ENCODE results near the gene ALDH1A2.

The ALDH1A2 gene

DNA sequence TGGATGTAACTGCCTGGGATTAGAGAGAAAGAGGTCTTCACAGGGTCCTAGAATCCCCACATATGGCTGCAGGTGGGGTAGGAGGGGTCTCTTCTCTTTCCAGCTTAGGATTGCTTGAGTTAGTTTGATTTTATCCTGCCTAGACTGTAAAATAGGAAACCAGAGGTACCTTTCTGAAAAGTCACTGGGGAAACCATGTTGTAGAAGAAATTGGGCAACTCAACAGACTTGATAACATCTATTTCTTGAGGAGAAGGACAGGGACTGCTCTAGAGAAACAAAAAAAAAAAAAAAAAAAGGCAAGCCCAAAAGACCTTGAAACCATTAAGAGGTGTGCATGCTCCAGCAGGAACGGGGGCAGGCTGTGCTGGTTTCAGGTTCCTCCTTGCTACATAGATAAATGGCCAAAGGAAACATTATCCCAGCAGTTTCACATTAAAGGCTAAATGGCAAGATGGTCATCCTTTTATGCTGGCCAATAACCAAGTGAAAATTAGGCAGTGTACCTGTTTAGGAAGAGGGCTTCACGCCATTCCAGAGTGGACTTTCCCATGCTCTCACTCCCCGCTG is 116.1 kb downstream of the ALDH1A2 start:
- DNase-seq (ENCODE audit: low spot score): no peak
- in situ Hi-C loops (cut with MboI; ENCODE audit: low pct_unique_long_range_greater_than_20kb, low sequenced_read_pairs, unreplicated experiment): no loop called here
- TF ChIP-seq CTCF (IDR thresholded peaks at IDR 0.05; ENCODE audit: extremely low read depth, insufficient read depth, missing control alignments): no peak

DNA sequence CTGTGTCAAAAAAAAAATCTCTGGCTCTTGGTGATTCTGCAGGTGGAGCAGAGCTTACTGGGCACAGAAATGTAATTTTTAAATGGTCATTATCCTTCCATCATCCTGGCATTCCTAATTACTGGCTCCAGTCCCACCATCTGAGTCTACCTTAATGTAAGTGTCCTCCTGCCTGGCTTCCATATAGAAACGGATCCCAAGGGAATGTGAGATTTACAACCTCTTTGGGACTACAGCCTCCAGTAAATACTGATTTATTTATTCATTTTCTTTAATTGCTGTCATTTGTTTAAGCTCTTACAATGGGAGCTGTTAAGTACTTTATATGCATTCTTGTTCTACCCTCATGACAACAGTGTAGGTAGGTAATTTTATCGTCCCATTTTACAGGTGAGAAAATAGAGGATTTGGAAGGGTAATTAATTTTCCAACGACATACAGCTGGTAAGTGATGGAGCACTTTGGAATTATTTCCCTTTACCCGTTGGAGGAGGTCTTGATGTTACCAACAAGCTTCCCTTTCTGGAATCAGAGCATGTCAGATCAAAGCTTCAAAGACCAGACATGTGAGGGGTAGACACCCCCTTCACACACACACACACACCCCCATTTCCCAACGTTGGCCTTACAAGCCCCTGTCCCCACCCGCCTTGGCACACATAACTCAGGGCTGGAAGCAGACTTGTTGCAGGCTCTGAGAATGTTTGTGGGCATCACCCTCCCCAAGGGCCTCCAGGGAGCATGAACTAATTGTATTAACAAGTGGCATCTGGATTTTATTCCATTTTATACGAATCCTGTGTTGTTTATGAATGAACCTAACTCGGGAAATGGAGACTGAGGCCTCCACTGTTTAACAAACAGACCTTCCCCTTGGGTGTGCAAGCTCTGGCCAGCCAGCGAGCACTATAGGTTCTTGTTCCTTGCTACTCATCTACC is 116.9 kb downstream of the ALDH1A2 start:
- TF ChIP-seq CTCF (IDR thresholded peaks at IDR 0.05; ENCODE audit: extremely low read depth, insufficient read depth, missing control alignments): no peak
- DNase-seq (ENCODE audit: low spot score): no peak
- in situ Hi-C loops (cut with MboI; ENCODE audit: low pct_unique_long_range_greater_than_20kb, low sequenced_read_pairs, unreplicated experiment): no loop called here

DNA sequence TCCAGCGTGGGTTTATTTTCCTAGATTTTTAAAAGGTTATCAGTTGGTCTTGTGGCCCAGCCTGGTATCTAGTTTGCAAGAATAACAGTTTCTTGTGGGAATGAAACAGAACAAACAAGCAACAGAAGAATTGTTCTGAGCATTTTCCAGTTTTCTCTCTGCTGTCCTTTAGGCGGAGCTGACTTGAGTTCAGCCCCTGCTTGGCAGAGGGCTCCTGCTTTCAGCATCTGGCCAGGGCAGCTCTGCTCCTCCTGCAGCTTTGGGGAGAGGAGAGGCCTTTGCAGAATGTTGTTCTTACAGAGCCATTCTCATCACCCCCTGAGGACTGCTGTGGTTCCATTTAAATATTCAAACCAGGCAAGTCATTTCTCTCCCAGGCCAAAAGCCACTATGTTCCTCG is 117.7 kb downstream of the ALDH1A2 start:
- in situ Hi-C loops (cut with MboI; ENCODE audit: low pct_unique_long_range_greater_than_20kb, low sequenced_read_pairs, unreplicated experiment): no loop called here
- no peak for TF ChIP-seq CTCF (IDR thresholded peaks at IDR 0.05; ENCODE audit: extremely low read depth, insufficient read depth, missing control alignments)
- DNase-seq (ENCODE audit: low spot score): no peak

GRCh38 chr15:57947282-57947681 is 118.2 kb downstream of the ALDH1A2 start:
- in situ Hi-C loops (cut with MboI; ENCODE audit: low pct_unique_long_range_greater_than_20kb, low sequenced_read_pairs, unreplicated experiment): no loop called here
- TF ChIP-seq CTCF (IDR thresholded peaks at IDR 0.05; ENCODE audit: extremely low read depth, insufficient read depth, missing control alignments): no peak
- DNase-seq (ENCODE audit: low spot score): no peak

DNA sequence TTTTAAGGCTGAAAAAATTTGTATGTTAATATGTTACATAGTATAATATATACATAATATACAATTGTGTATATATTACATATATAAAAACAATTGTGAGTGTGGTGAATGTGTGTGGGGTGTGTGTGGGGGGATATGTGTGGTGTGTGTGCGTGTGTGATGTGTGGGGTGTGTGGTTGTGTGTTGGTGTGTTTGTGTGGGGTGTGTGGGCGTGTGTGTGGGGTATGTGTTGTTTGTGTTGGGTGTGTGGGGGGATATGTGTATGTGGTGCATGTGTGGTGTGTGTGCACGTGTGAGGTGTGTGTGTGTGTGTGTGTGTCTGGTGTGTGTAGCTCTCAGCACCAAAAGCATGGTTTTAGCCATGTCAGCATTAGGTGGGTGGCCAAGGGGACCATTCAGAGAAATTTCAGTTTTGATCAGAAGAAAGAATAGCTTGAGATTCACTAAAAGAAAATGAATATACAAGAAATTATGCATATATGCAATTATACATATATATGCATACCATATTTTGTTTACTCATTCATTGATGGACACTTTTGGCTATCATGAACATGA is 118.9 kb downstream of the ALDH1A2 start:
- in situ Hi-C loops (cut with MboI; ENCODE audit: low pct_unique_long_range_greater_than_20kb, low sequenced_read_pairs, unreplicated experiment): no loop called here
- no peak for DNase-seq (ENCODE audit: low spot score)
- no peak for TF ChIP-seq CTCF (IDR thresholded peaks at IDR 0.05; ENCODE audit: extremely low read depth, insufficient read depth, missing control alignments)

DNA sequence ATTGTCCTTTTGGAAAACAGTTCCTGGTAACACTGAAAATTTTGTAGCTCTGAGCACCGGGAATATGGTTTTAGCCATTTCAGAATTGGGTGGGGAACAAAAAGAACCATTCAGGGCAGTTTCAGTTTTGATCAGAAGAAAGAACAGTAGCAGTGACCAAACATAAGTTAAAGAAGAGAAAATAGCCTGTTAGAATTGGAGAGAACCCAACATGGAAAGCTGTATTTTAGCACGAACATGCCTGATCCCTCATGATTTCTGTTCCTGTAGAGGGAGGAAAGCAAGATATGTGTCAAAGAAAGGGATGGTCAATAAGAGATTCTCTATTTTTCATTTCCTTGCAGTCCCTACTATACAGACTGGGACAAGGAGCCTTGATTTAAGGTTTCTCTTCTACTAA is 119.9 kb downstream of the ALDH1A2 start:
- no peak for TF ChIP-seq CTCF (IDR thresholded peaks at IDR 0.05; ENCODE audit: extremely low read depth, insufficient read depth, missing control alignments)
- no peak for DNase-seq (ENCODE audit: low spot score)
- in situ Hi-C loops (cut with MboI; ENCODE audit: low pct_unique_long_range_greater_than_20kb, low sequenced_read_pairs, unreplicated experiment): no loop called here
